Loucy (cell line): ENCODE measurements around the gene MEIOSIN.
"Not testable (repeated sequence)": the region's sequence is repeated elsewhere in the genome, so short reads cannot be mapped to it uniquely, and the experiment has no call there.

Experiments used
- H2AFZ ChIP-seq: fragments of 200-600 bp; sonication (generic); 2 replicates; pipeline ENCODE4 v1.6.0; 2016; ENCODE audit warnings: antibody characterized with exemption, mild to moderate bottlenecking, low read length, moderate library complexity
- H3F3A ChIP-seq: fragments of 200-600 bp; 2 replicates; pipeline ENCODE4 v1.6.0; 2016; ENCODE audit warnings: antibody characterized with exemption, low read depth, mild to moderate bottlenecking
- H3K27me3 ChIP-seq: fragments of 200-600 bp; sonication (generic); 2 replicates; pipeline ENCODE4 v1.6.1; 2014; ENCODE audit warnings: low read length, mild to moderate bottlenecking; ENCODE audit not compliant: insufficient read depth, poor library complexity, severe bottlenecking
- H3K36me3 ChIP-seq: fragments of 200-600 bp; sonication (generic); 2 replicates; pipeline ENCODE4 v1.6.1; 2016; ENCODE audit warnings: low read length; ENCODE audit not compliant: insufficient read depth
- H3K4me1 ChIP-seq: fragments of 200-600 bp; sonication (generic); 2 replicates; pipeline ENCODE4 v1.5.1; 2014; ENCODE audit warnings: low read length, mild to moderate bottlenecking; ENCODE audit not compliant: insufficient read depth, poor library complexity, severe bottlenecking
- H3K4me2 ChIP-seq: fragments of 200-600 bp; sonication (generic); 2 replicates; pipeline ENCODE4 v1.6.0; 2014; ENCODE audit warnings: antibody characterized with exemption, low read length, low read depth, mild to moderate bottlenecking; ENCODE audit not compliant: poor library complexity, severe bottlenecking
- H3K4me3 ChIP-seq: fragments of 200-600 bp; sonication (generic); 2 replicates; pipeline ENCODE4 v1.5.1; 2014; ENCODE audit warnings: low read length, mild to moderate bottlenecking, mixed read lengths; ENCODE audit not compliant: poor library complexity, severe bottlenecking
- H3K79me2 ChIP-seq: fragments of 200-600 bp; sonication (generic); 2 replicates; pipeline ENCODE4 v1.6.1; 2014; ENCODE audit warnings: low read length; ENCODE audit not compliant: insufficient read depth
- H3K9ac ChIP-seq: fragments of 200-600 bp; sonication (generic); 2 replicates; pipeline ENCODE4 v1.6.0; 2014; ENCODE audit warnings: mild to moderate bottlenecking, low read depth, low read length, moderate library complexity; ENCODE audit not compliant: poor library complexity, severe bottlenecking
- H3K9me2 ChIP-seq: fragments of 200-600 bp; sonication (generic); replicated peaks from 2 replicates; pipeline ENCODE4 v1.6.1; 2016; ENCODE audit warnings: low read depth, low read length, mixed read lengths
- H3K9me3 ChIP-seq: fragments of 200-600 bp; sonication (generic); 2 replicates; pipeline ENCODE4 v1.6.1; 2014; ENCODE audit warnings: mild to moderate bottlenecking, antibody characterized with exemption, low read length, low read depth; ENCODE audit not compliant: insufficient read depth
- H4K20me1 ChIP-seq: fragments of 200-600 bp; sonication (generic); 2 replicates; pipeline ENCODE4 v1.6.0; 2014; ENCODE audit warnings: antibody characterized with exemption, low read length, mild to moderate bottlenecking; ENCODE audit not compliant: insufficient read depth, poor library complexity, severe bottlenecking
- CTCF ChIP-seq: fragments of 200-600 bp; sonication (generic); conservative IDR thresholded peaks from 2 replicates; pipeline ENCODE4 v1.5.1; 2014; ENCODE audit warnings: mild to moderate bottlenecking, antibody characterized with exemption, low read length
- EZH2phosphoT487 ChIP-seq: fragments of 200-600 bp; IDR thresholded peaks from 2 replicates; pipeline ENCODE4 v1.6.1; 2018; ENCODE audit warnings: antibody characterized with exemption, mild to moderate bottlenecking, moderate library complexity, borderline replicate concordance

Gene MEIOSIN

GRCh38 chr19:45733160-45733810 is at the start of gene MEIOSIN:
MEIOSIN (plus strand) TSS chr19:45733439; CDS start chr19:45735377, 1,938 bp downstream.
- H3K9ac ChIP-seq: no peak within 1 kb of the TSS
- H3K79me2 ChIP-seq: peaks cover 24% of the 10 kb centered on the region
- H3F3A ChIP-seq: no peaks in the 10 kb centered on the region
- no peaks in the 10 kb centered on the region for H3K27me3 ChIP-seq
- H3K9me2 ChIP-seq: no peaks in the 10 kb centered on the region
- H3K4me3 ChIP-seq: no peak within 1 kb of the TSS
- H2AFZ ChIP-seq: no peak within 1 kb of the TSS
- TF ChIP-seq CTCF (no peak), EZH2phosphoT487 (no peak)
- H3K36me3 ChIP-seq: no peaks in the 10 kb centered on the region
- H4K20me1 ChIP-seq: peaks cover 9% of the 10 kb centered on the region
- no peaks in the 10 kb centered on the region for H3K9me3 ChIP-seq
- no peak within 1 kb of the TSS for H3K4me2 ChIP-seq
- peaks cover 13% of the 10 kb centered on the region for H3K4me1 ChIP-seq

GRCh38 chr19:45685045-45685444 is 48.2 kb upstream of the MEIOSIN start:
- not testable (repeated sequence) for H3F3A ChIP-seq, H3K4me2 ChIP-seq, H4K20me1 ChIP-seq, H3K27me3 ChIP-seq, H2AFZ ChIP-seq, H3K9ac ChIP-seq, H3K4me3 ChIP-seq, H3K9me2 ChIP-seq, H3K9me3 ChIP-seq, H3K4me1 ChIP-seq
- Histone ChIP-seq H3K36me3 (peaks cover 28% of the 10 kb centered on the region; the same call in 1 of the 2 replicates), H3K79me2 (peaks cover 22% of the 10 kb centered on the region)

GRCh38 chr19:45687599-45687998 is 45.6 kb upstream of the MEIOSIN start:
- TF ChIP-seq CTCF (peak; percentile 23; the same call in 1 of the 2 replicates), EZH2phosphoT487 (no peak)
- Histone ChIP-seq H2AFZ (no peak overlapping the region), H3K4me1 (peaks cover 8% of the 10 kb centered on the region), H3F3A (no peaks in the 10 kb centered on the region), H3K9me3 (no peaks in the 10 kb centered on the region), H3K9ac (no peak overlapping the region), H3K4me2 (no peak overlapping the region), H3K27me3 (no peaks in the 10 kb centered on the region), H3K36me3 (peaks cover 28% of the 10 kb centered on the region; the same call in 1 of the 2 replicates), H3K4me3 (no peak overlapping the region), H3K9me2 (no peaks in the 10 kb centered on the region), H3K79me2 (peaks cover 38% of the 10 kb centered on the region), H4K20me1 (peaks cover 10% of the 10 kb centered on the region)
